Heart right ventricle (tissue), 16 donors: Measurements from ENCODE around the gene LTBP1. TPM values are rescaled to one million over a fixed set of nuclear protein-coding genes. Genes with fewer than 3 reads are reported as not detected.
A peak's percentile ranks its signal among the peaks of the same experiment; 100 is the strongest.

Experiments used
- ATAC-seq, 8 donors: fragments of 200-7000 bp; cut with Tn5 transposase; one replicate each; pipeline ENCODE4 v1.9.1; 2020; ENCODE audit warnings: mild to moderate bottlenecking in 8 of 8, moderate library complexity in 8 of 8, moderate number of reproducible peaks in 1 of 8
- DNase-seq, 2 donors: peaks; one replicate each; pipeline ENCODE4 v3.0.0-alpha.2; 2020
- H3K27ac ChIP-seq, 10 donors: fragments of 200-600 bp; sonication (generic) in 2 of 10; one replicate each; pipeline versions ENCODE4 v1.5.0 to v1.8.0; 2020 to 2022; ENCODE audit warnings: mild to moderate bottlenecking in 3 of 10
- H3K27me3 ChIP-seq, 7 donors: fragments of 200-600 bp; one replicate each; pipeline ENCODE4 v1.8.0; 2021 to 2022; ENCODE audit warnings: mild to moderate bottlenecking in 2 of 7
- H3K36me3 ChIP-seq, 9 donors: fragments of 200-600 bp; sonication (generic) in 1 of 9; one replicate each; pipeline versions ENCODE4 v1.5.0 to v1.8.0; 2020 to 2022; ENCODE audit warnings: mild to moderate bottlenecking in 2 of 9
- H3K4me1 ChIP-seq, 9 donors: fragments of 200-600 bp; sonication (generic) in 1 of 9; one replicate each; pipeline versions ENCODE4 v1.5.0 to v1.8.0; 2020 to 2022; ENCODE audit warnings: mild to moderate bottlenecking in 4 of 9
- H3K4me3 ChIP-seq, 10 donors: fragments of 200-600 bp; sonication (generic) in 2 of 10; one replicate each; pipeline versions ENCODE4 v1.5.0 to v1.8.0; 2020 to 2022; ENCODE audit warnings: mild to moderate bottlenecking in 7 of 10, moderate library complexity in 2 of 10
- H3K9me3 ChIP-seq, 11 donors: fragments of 200-600 bp in 10 of 11; sonication (generic) in 2 of 11; one replicate each; pipeline versions ENCODE4 v1.5.0 to v1.8.0; 2013 to 2022; ENCODE audit warnings: mild to moderate bottlenecking in 2 of 11, control low read depth in 1 of 11, moderate library complexity in 1 of 11
- WGBS, 2 donors: extraction: QIAGEN DNeasy Blood & Tissue Kit; methylation state at CpG; one replicate each; pipeline ENCODE4 v1.1.7; 2013; ENCODE audit warnings: inconsistent platforms in 1 of 2; 5-methylcytosine and 5-hydroxymethylcytosine counted together
- intact Hi-C, 10 donors: fragments of 100-400 bp; cut with DNase I; formaldehyde crosslinking; loops; one replicate each; pipeline versions ENCODE4 v1.11.1 to v1.14.2; 2022
- polyA plus RNA-seq, 2 donors: library from polyadenylated mRNA; stranded (reverse); fragments of 200-250 nt; gene quantifications; one replicate each; pipeline ENCODE4 v1.2.3, GENCODE V29; 2013
- total RNA-seq, 10 donors: library from RNA; stranded (reverse); fragmentation: NEBNext Ultra II Directional in 3 of 10; extraction: Animal tissue kit (Norgen Biotek cat#: 25700) in 3 of 10; gene quantifications; one replicate each; pipeline versions ENCODE4 v1.2.1 to v1.2.4, GENCODE V29; 2021 to 2023
- TF ChIP-seq, protein P1 (sequence below), 9 donors: fragments of 200-600 bp; sonication (generic) in 2 of 9; IDR thresholded peaks; one replicate each; pipeline versions ENCODE4 v1.5.0 to v1.8.0; 2021 to 2022; ENCODE audit warnings: antibody characterized with exemption in 9 of 9, mild to moderate bottlenecking in 5 of 9, moderate library complexity in 1 of 9
- donor health status: Arrhythmogenic right ventricular cardiomyopathy.
- donor health status: ischemic (EF 13 %, LVEDD 7.1; RV severe dilation, severe dysfunction).
- donor health status: healthy with polysubstance abuse.
- donor health status: DM: no; HTN: yes; CAD: no.
- donor health status: DM: no; HTN: no; CAD: no.
- donor health status: ischemic (EF 25% LVEDD 6.9; RV normal size, moderate dysfunction).
- donor health status: ischemic (EF 25% LVEDD 5.7; RV mildly dilated, moderate dysfunction).
- donor health status: healthy.
- donor health status: DM: yes; HTN: yes; CAD: no.
- donor health status: Ischemic cardiomyopathy.
- donor health status: ischemic (EF 35%, LVEDD 5.7; RV mildly dilated, moderate dysfunction).
- donor health status: nonischemic (EF 11% LVEDD 7.7; RV severe dilation, severe dysfunction).
- donor health status: DM: yes; HTN: yes; CAD: no.
- donor health status: PGD.
- donor health status: ischemic (EF 29% LVEDD 5.4; RV normal size, mild dysfunction).
- donor health status: nonischemic (EF 23%, LVEDD 6.1; RV moderate dilation, normal function).

LTBP1 gene
- total and polyA plus RNA-seq, 12 donors = 22.4 to 164 (median 84.3) TPM

DNA sequence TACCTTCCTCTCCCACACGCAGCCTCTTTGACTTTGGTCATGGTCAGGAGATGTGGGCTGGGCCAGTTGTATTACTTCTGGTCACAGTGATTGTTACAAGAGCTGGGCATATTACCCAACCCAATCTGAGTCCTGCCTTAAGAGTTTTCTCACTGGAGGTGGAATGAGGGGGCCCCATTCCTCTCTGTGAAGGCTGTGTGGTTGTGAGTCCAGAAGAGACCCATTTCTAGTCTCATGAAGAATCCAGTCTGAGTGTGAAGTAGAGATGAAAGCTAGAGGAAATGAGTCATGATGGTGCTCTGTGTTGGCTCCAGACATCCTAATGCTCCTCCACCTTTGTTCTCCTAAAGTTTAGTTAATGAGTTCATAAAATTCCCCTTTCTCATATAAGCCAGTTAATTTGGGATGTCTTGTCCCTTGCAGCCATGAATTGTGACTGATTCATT is 478.9 kb downstream of the LTBP1 start:
- DNase-seq (no peak), ATAC-seq (peak in 1 of 8 donors; percentile 19)
- TF ChIP-seq, protein P1, sequence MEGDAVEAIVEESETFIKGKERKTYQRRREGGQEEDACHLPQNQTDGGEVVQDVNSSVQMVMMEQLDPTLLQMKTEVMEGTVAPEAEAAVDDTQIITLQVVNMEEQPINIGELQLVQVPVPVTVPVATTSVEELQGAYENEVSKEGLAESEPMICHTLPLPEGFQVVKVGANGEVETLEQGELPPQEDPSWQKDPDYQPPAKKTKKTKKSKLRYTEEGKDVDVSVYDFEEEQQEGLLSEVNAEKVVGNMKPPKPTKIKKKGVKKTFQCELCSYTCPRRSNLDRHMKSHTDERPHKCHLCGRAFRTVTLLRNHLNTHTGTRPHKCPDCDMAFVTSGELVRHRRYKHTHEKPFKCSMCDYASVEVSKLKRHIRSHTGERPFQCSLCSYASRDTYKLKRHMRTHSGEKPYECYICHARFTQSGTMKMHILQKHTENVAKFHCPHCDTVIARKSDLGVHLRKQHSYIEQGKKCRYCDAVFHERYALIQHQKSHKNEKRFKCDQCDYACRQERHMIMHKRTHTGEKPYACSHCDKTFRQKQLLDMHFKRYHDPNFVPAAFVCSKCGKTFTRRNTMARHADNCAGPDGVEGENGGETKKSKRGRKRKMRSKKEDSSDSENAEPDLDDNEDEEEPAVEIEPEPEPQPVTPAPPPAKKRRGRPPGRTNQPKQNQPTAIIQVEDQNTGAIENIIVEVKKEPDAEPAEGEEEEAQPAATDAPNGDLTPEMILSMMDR (IDR thresholded peaks at IDR 0.05) = no peak
- 81 to 88% methylated on average over 1 of the region's 1 CpG for WGBS, 2 donors
- no peak overlapping the region for H3K4me3 ChIP-seq
- H3K9me3 ChIP-seq = no peaks in the 10 kb centered on the region
- H3K36me3 ChIP-seq = no peaks in the 10 kb centered on the region
- H3K27me3 ChIP-seq = no peaks in the 10 kb centered on the region
- H3K27ac ChIP-seq = no peak overlapping the region
- intact Hi-C loops = no loop called here
- peaks cover 0 to 10% (median 0%) of the 10 kb centered on the region in 9 donors for H3K4me1 ChIP-seq

DNA sequence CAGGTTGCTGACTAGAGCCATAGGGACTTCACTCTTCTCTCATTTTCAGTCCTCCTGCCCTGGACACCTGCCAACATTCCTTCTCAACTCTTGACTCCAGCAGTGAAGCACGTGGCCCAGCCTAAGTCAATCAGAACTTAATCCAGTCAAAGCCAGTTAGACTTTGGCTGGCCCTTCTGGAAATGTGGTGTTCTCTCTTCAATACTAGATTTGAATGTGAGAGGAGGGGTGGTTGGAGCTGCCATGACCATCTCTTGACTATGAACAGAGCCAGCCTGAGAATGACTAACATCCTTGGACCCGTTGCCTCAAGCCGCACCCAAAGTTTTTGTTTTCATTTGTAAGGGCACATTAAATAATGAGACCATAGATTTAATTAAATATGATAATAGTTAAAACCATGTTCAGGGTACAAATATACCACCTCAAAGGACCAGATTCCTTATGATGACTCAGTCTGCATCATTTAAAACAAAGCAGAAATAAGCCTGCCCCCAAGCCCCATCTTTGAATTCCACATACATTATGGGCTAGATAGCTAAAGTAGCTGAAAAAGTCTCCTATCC is 480.0 kb downstream of the LTBP1 start:
- Histone ChIP-seq H3K4me3 (no peak overlapping the region), H3K36me3 (no peaks in the 10 kb centered on the region), H3K27me3 (no peaks in the 10 kb centered on the region), H3K27ac (no peak overlapping the region), H3K4me1 (peaks cover 0 to 10% (median 0%) of the 10 kb centered on the region in 9 donors), H3K9me3 (no peaks in the 10 kb centered on the region)
- ATAC-seq (peak; percentile 29 to 93 (median 72)), DNase-seq (peak in 1 of 2 donors; percentile 73)
- intact Hi-C loops = no loop called here
- WGBS, 2 donors = 58 to 67% methylated on average over 3 of the region's 3 CpGs
- TF ChIP-seq, protein P1 (IDR thresholded peaks at IDR 0.05) = no peak

DNA sequence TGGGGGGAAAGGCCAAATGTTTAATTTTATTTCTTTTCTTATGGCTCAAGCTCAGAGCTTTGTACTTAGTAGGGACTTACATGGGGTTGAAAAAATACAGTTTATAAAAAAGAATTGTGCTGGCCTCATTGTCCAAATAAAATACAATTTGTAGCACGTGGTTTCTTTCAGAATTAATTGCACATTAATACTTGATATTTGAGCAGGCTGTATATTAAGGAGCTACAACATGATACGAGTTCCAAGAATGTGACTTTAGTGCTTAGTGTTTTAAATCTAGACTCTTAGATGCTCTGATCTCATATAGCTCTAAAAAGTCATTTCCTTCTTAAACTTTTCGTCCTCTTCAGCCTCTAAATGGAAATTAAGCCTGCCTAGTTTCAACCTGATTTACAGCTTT is 483.3 kb downstream of the LTBP1 start:
- DNase-seq (no peak), ATAC-seq (no peak)
- Histone ChIP-seq H3K4me1 (peaks cover 0 to 26% (median 8%) of the 10 kb centered on the region in 9 donors), H3K27me3 (no peaks in the 10 kb centered on the region), H3K4me3 (no peak overlapping the region), H3K36me3 (no peaks in the 10 kb centered on the region), H3K9me3 (no peaks in the 10 kb centered on the region), H3K27ac (no peak overlapping the region)
- intact Hi-C loops = loop anchor here in 1 of 10 donors (10.0 kb wide), 1 partner anchor 155 kb away; no protein-coding TSS in a partner anchor
- TF ChIP-seq, protein P1 (IDR thresholded peaks at IDR 0.05) = no peak
- WGBS, 2 donors = 56 to 78% methylated on average over 3 of the region's 3 CpGs

GRCh38 chr2:33430856-33431255 is 484.1 kb downstream of the LTBP1 start:
- DNase-seq (no peak), ATAC-seq (no peak)
- Histone ChIP-seq H3K9me3 (no peaks in the 10 kb centered on the region), H3K4me1 (peaks cover 0 to 33% (median 8%) of the 10 kb centered on the region in 9 donors), H3K27ac (no peak overlapping the region), H3K4me3 (no peak overlapping the region), H3K27me3 (no peaks in the 10 kb centered on the region), H3K36me3 (no peaks in the 10 kb centered on the region)
- WGBS, 2 donors = 75 to 83% methylated on average over 1 of the region's 1 CpG
- TF ChIP-seq, protein P1 (IDR thresholded peaks at IDR 0.05) = no peak
- intact Hi-C loops = loop anchor here in 1 of 10 donors (10.0 kb wide), 1 partner anchor 156 kb away; no protein-coding TSS in a partner anchor
